MM.1S (cell line): Measurements from ENCODE around the gene CACNG7.
"Not testable (repeated sequence)": the region's sequence is repeated elsewhere in the genome, so short reads cannot be mapped to it uniquely, and the experiment has no call there.

Experiments used
- DNase-seq: peaks from one replicate; pipeline ENCODE4 v3.0.0-alpha.2; 2015
- H2AFZ ChIP-seq: fragments of 300-600 bp; sonication (generic); 2 replicates; pipeline ENCODE4 v1.6.0; 2016; ENCODE audit warnings: antibody characterized with exemption, low read length
- H3F3A ChIP-seq: fragments of 300-600 bp; sonication (generic); 2 replicates; pipeline ENCODE4 v1.6.1; 2016; ENCODE audit warnings: mild to moderate bottlenecking, antibody characterized with exemption, low read length, moderate library complexity, mixed read lengths; ENCODE audit not compliant: insufficient read depth
- H3K27ac ChIP-seq: fragments of 300-600 bp; sonication (generic); 2 replicates; pipeline ENCODE4 v1.5.1; 2016; ENCODE audit warnings: mild to moderate bottlenecking, low read length
- H3K27me3 ChIP-seq: fragments of 300-600 bp; sonication (generic); replicated peaks from 2 replicates; pipeline ENCODE4 v1.6.0; 2016; ENCODE audit warnings: low read length; ENCODE audit not compliant: insufficient read depth
- H3K36me3 ChIP-seq: fragments of 300-600 bp; sonication (generic); replicated peaks from 2 replicates; pipeline ENCODE4 v1.6.1; 2016; ENCODE audit warnings: mild to moderate bottlenecking, low read length, mixed read lengths; ENCODE audit not compliant: insufficient read depth
- H3K4me1 ChIP-seq: fragments of 300-600 bp; sonication (generic); 2 replicates; pipeline ENCODE4 v1.6.1; 2016; ENCODE audit warnings: low read length, mixed read lengths
- H3K4me2 ChIP-seq: fragments of 300-600 bp; sonication (generic); 2 replicates; pipeline ENCODE4 v1.6.0; 2016; ENCODE audit warnings: low read depth, low read length
- H3K4me3 ChIP-seq: fragments of 300-600 bp; sonication (generic); 2 replicates; pipeline ENCODE4 v1.5.1; 2016; ENCODE audit warnings: low read length, mixed read lengths
- H3K79me2 ChIP-seq: fragments of 300-600 bp; sonication (generic); 2 replicates; pipeline ENCODE4 v1.6.1; 2016; ENCODE audit warnings: mixed run types, low read length, mixed read lengths
- H3K9ac ChIP-seq: fragments of 300-600 bp; sonication (generic); 2 replicates; pipeline ENCODE4 v1.6.1; 2016; ENCODE audit warnings: low read length, mixed read lengths
- H3K9me2 ChIP-seq: fragments of 300-600 bp; sonication (generic); replicated peaks from 2 replicates; pipeline ENCODE4 v1.6.1; 2016; ENCODE audit warnings: mild to moderate bottlenecking, low read length, mixed read lengths; ENCODE audit not compliant: insufficient read depth
- H3K9me3 ChIP-seq: fragments of 300-600 bp; sonication (generic); replicated peaks from 2 replicates; pipeline ENCODE4 v1.6.1; 2016; ENCODE audit warnings: mild to moderate bottlenecking, low read length, mixed read lengths; ENCODE audit not compliant: insufficient read depth
- H4K20me1 ChIP-seq: fragments of 300-600 bp; sonication (generic); 2 replicates; pipeline ENCODE4 v1.6.1; 2016; ENCODE audit warnings: mild to moderate bottlenecking, low read length, moderate library complexity, mixed read lengths; ENCODE audit not compliant: insufficient read depth
- EZH2 ChIP-seq: fragments of 300-600 bp; sonication (generic); optimal IDR thresholded peaks from 2 replicates; pipeline ENCODE3; 2017; ENCODE audit warnings: low read depth, mild to moderate bottlenecking, antibody characterized with exemption, low read length, mixed read lengths
- EZH2phosphoT487 ChIP-seq: fragments of 300-600 bp; sonication (generic); IDR thresholded peaks from 2 replicates; pipeline ENCODE4 v1.6.1; 2018; ENCODE audit warnings: antibody characterized with exemption, low read length
- TF ChIP-seq, protein P1 (sequence below): fragments of 300-600 bp; sonication (generic); IDR thresholded peaks from 2 replicates; pipeline ENCODE4 v1.5.1; 2016; ENCODE audit warnings: antibody characterized with exemption, low read length, mixed read lengths

The CACNG7 gene

DNA sequence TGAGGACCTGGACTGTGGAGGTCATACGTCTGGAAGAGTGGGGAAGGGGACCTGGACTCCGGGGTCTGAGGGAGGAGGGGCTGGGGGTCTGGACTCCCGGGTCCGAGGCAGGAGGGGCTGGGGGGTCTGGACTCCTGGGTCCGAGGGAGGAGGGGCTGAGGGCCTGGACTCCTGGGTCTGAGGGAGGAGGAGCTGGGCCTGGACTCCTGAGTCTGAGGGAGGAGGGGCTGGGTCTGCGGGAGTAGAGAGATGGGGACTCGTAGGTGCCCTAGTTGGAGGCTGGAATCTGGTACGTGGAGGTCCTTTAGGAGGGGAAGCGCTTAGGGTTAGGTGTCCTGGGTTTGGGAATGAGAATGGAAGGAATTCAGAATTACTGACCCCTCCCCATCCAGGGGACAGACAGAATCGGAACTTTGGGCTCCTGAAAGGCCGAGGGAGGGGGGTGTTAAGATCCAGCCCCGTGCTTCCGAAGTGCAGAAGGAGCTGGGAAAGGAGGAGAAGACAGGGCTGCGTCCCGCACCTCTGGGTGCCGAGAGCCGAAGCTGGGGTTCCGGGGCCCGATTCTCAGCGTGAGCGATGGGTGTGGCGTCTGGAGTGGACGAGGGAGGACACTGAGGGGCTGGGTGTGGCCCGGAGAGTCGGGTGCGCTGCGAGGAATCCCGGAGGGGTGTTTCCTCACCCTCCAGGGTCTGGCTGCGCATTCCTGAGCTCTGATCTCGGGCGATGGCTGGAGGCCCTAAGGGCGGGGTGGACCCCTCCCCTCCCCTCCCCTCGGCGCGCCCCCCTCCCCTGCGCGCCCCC is 40.8 kb upstream of the CACNG7 start:
- no peak overlapping the region for H3K9ac ChIP-seq
- no peak for TF ChIP-seq EZH2phosphoT487
- TF ChIP-seq, protein P1, sequence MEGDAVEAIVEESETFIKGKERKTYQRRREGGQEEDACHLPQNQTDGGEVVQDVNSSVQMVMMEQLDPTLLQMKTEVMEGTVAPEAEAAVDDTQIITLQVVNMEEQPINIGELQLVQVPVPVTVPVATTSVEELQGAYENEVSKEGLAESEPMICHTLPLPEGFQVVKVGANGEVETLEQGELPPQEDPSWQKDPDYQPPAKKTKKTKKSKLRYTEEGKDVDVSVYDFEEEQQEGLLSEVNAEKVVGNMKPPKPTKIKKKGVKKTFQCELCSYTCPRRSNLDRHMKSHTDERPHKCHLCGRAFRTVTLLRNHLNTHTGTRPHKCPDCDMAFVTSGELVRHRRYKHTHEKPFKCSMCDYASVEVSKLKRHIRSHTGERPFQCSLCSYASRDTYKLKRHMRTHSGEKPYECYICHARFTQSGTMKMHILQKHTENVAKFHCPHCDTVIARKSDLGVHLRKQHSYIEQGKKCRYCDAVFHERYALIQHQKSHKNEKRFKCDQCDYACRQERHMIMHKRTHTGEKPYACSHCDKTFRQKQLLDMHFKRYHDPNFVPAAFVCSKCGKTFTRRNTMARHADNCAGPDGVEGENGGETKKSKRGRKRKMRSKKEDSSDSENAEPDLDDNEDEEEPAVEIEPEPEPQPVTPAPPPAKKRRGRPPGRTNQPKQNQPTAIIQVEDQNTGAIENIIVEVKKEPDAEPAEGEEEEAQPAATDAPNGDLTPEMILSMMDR: no peak
- TF ChIP-seq EZH2: no peak
- no peak overlapping the region for H2AFZ ChIP-seq
- no peak for DNase-seq
- no peaks in the 10 kb centered on the region for H3K9me3 ChIP-seq
- H3K4me1 ChIP-seq: no peaks in the 10 kb centered on the region
- no peak overlapping the region for H3K27ac ChIP-seq
- H4K20me1 ChIP-seq: no peaks in the 10 kb centered on the region
- no peak overlapping the region for H3K4me3 ChIP-seq
- 0 out of 2 replicates have a peak, but pooled peaks cover 5% of the 10 kb centered on the region for H3K27me3 ChIP-seq
- H3K79me2 ChIP-seq: no peaks in the 10 kb centered on the region
- H3K36me3 ChIP-seq: no peaks in the 10 kb centered on the region
- no peaks in the 10 kb centered on the region for H3F3A ChIP-seq
- no peaks in the 10 kb centered on the region for H3K9me2 ChIP-seq
- H3K4me2 ChIP-seq: no peak overlapping the region

DNA sequence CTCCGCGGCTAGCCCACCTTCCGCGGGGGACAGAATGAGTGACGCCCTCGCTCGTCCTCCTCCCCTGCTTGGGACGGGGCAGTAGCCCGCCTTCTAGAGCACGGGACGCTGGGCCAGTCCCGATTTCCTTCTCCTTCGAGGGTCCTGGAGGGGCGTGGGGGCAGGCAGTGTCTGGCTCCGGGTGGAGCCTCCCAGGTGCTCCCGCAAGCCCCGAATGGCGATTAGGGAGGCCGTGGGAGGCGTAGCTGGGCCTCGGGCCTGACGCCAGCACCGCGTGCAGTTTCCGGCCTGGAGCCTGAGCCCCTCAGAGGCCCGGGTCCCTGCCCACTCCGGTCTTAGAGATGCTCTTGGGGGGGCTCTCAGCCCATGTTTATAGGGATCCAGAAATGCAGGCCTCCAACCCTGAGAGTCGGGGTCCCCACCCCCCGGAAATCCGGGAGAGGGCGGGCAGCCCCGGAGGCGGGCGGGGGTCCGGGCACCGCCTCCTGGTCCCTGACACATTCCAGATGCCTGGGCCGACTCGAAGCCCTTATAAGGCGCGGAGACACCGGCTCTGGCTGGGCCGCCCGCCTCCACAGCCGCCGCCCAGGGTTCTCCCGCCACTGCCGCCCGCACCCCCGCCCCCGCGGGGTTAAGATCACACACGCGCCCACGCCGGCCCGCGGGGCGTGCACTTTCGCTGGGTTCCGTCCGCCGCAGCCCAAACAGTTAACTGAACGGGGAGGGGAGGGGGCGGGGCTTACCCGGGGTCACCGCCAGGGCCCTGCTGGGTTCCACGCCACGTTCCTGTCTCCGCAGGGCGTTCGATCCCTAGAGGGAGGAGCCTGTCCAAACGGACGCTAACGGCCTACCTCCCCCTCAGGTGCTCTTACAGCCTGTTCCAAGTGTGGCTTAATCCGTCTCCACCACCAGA is 39.9 kb upstream of the CACNG7 start:
- Histone ChIP-seq H4K20me1 (no peaks in the 10 kb centered on the region), H3K4me2 (no peak overlapping the region), H3K36me3 (no peaks in the 10 kb centered on the region), H3F3A (no peaks in the 10 kb centered on the region), H2AFZ (no peak overlapping the region), H3K9ac (no peak overlapping the region), H3K27me3 (0 out of 2 replicates have a peak, but pooled peaks cover 5% of the 10 kb centered on the region), H3K79me2 (no peaks in the 10 kb centered on the region), H3K27ac (no peak overlapping the region), H3K9me3 (no peaks in the 10 kb centered on the region), H3K9me2 (no peaks in the 10 kb centered on the region), H3K4me3 (no peak overlapping the region), H3K4me1 (no peaks in the 10 kb centered on the region)
- no peak for DNase-seq
- TF ChIP-seq, protein P1: no peak
- no peak for TF ChIP-seq EZH2
- no peak for TF ChIP-seq EZH2phosphoT487

DNA sequence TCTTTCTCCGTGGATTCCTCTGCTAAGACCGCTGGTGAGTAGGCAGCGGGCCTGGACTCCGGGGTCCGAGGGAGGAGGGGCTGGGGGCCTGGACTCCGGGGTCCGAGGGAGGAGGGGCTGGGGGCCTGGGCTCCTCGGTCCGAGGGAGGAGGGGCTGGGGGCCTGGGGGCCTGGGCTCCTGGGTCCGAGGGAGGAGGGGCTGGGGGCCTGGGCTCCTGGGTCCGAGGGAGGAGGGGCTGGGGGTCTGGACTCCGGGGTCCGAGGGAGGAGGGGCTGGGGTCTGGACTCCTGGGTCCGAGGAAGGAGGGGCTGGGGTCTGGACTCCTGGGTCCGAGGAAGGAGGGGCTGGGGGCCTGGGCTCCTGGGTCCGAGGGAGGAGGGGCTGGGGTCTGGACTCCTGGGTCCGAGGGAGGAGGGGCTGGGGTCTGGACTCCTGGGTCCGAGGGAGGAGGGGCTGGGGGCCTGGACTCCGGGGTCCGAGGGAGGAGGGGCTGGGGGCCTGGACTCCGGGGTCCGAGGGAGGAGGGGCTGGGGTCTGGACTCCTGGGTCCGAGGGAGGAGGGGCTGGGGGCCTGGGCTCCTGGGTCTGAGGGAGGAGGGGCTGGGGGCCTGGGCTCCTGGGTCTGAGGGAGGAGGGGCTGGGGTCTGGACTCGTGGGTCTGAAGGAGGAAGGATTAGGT is 39.1 kb upstream of the CACNG7 start:
- not testable (repeated sequence) for H3K79me2 ChIP-seq, H3K9ac ChIP-seq, H3K27ac ChIP-seq, H3K4me2 ChIP-seq, H3K9me2 ChIP-seq, H3K4me1 ChIP-seq, H3K27me3 ChIP-seq, H2AFZ ChIP-seq, H4K20me1 ChIP-seq, H3K9me3 ChIP-seq, H3K36me3 ChIP-seq, DNase-seq, H3K4me3 ChIP-seq, H3F3A ChIP-seq
